Natural killer cell (primary cell): ENCODE data around the gene SPCS3. TPM values are rescaled to one million over a fixed set of nuclear protein-coding genes. Genes with fewer than 3 reads are reported as not detected.

ENCODE experiments used
- ATAC-seq, 3 donors: fragments of 150-1000 bp in 2 of 3; fragments of 200-7000 bp in 1 of 3; cut with Tn5 transposase; 1 replicate in 1 of 3; 2 replicates in 2 of 3; pipeline ENCODE4 v1.10.0; 2021; ENCODE audit warnings: mild to moderate bottlenecking in 2 of 3, moderate library complexity in 2 of 3
- DNase-seq, 2 donors: peaks; one replicate each; pipeline versions ENCODE4 v3.0.0 to v3.0.0-alpha.2; 2013 to 2021; ENCODE audit warnings: mixed read lengths in 1 of 2
- H3K27ac ChIP-seq: one replicate; pipeline ENCODE4 v1.5.1; 2013; ENCODE audit warnings: mild to moderate bottlenecking, low read length
- H3K27me3 ChIP-seq: one replicate; pipeline ENCODE4 v1.6.1; 2013; ENCODE audit warnings: low read length; ENCODE audit not compliant: control insufficient read depth, insufficient read depth
- H3K36me3 ChIP-seq: one replicate; pipeline ENCODE4 v1.6.1; 2013; ENCODE audit warnings: low read length; ENCODE audit not compliant: control insufficient read depth, insufficient read depth
- H3K4me1 ChIP-seq: one replicate; pipeline ENCODE4 v1.6.1; 2013; ENCODE audit warnings: low read length; ENCODE audit not compliant: control insufficient read depth, insufficient read depth
- H3K4me3 ChIP-seq: one replicate; pipeline ENCODE4 v1.5.1; 2013; ENCODE audit warnings: low read length
- H3K9me3 ChIP-seq: one replicate; pipeline ENCODE4 v1.6.1; 2013; ENCODE audit warnings: low read length; ENCODE audit not compliant: control insufficient read depth, insufficient read depth
- H3K27ac Mint-ChIP-seq, 2 donors: one replicate each; pipeline ENCODE4 v1.8.0; 2022; ENCODE audit warnings: mild to moderate bottlenecking in 2 of 2, mixed read lengths in 2 of 2, moderate library complexity in 1 of 2
- H3K27me3 Mint-ChIP-seq, 2 donors: one replicate each; pipeline ENCODE4 v1.8.0; 2022; ENCODE audit warnings: low read depth in 2 of 2, mixed read lengths in 2 of 2
- H3K36me3 Mint-ChIP-seq: one replicate; pipeline ENCODE4 v1.8.0; 2022; ENCODE audit warnings: mixed read lengths
- H3K4me1 Mint-ChIP-seq, 2 donors: one replicate each; pipeline ENCODE4 v1.8.0; 2022; ENCODE audit warnings: mixed read lengths in 2 of 2
- H3K4me3 Mint-ChIP-seq: one replicate; pipeline ENCODE4 v1.8.0; 2022; ENCODE audit warnings: mild to moderate bottlenecking, moderate library complexity, mixed read lengths
- H3K9me3 Mint-ChIP-seq, 2 donors: one replicate each; pipeline ENCODE4 v1.8.0; 2022; ENCODE audit warnings: mixed read lengths in 2 of 2
- WGBS: methylation state at CpG from one replicate; pipeline ENCODE4 v1.1.7; 2013; ENCODE audit warnings: missing lambda C conversion rate; ENCODE audit not compliant: insufficient coverage; 5-methylcytosine and 5-hydroxymethylcytosine counted together
- intact Hi-C: fragments of 100-400 bp; cut with micrococcal nuclease; formaldehyde crosslinking; loops from one replicate; pipeline ENCODE4 v1.14.2; 2022
- total RNA-seq, 4 donors: library from RNA; stranded (reverse); fragments of 120-200 nt in 1 of 4; gene quantifications; one replicate each; pipeline versions ENCODE4 v1.2.3 to v1.2.4, GENCODE V29; 2013 to 2022
- TF ChIP-seq, protein P1 (sequence below): fragments of 200-600 bp; IDR thresholded peaks from one replicate; pipeline ENCODE4 v1.8.0; 2022; ENCODE audit warnings: antibody characterized with exemption

SPCS3 gene
- total RNA-seq, 3 donors from 2014 or later (not counting 1 experiment from before 2014, with no cell fraction given), result 157 to 204 (median 171) TPM

GRCh38 chr4:176313596-176314336 is 6.0 kb upstream of the SPCS3 start:
- ATAC-seq, result no peak
- Mint-ChIP-seq H3K27ac (no peak overlapping the region), H3K4me3 (no peak overlapping the region), H3K4me1 (peaks cover 5 to 6% of the 10 kb centered on the region in 2 donors), H3K36me3 (no peaks in the 10 kb centered on the region), H3K9me3 (no peaks in the 10 kb centered on the region), H3K27me3 (peaks cover 2 to 6% of the 10 kb centered on the region in 2 donors)
- DNase-seq, result no peak
- WGBS, result 94% methylated on average over 7 of the region's 7 CpGs
- Histone ChIP-seq H3K4me3 (no peak overlapping the region), H3K9me3 (no peaks in the 10 kb centered on the region), H3K27ac (no peak overlapping the region), H3K4me1 (no peaks in the 10 kb centered on the region), H3K36me3 (no peaks in the 10 kb centered on the region), H3K27me3 (peaks cover 2% of the 10 kb centered on the region)
- TF ChIP-seq, protein P1, sequence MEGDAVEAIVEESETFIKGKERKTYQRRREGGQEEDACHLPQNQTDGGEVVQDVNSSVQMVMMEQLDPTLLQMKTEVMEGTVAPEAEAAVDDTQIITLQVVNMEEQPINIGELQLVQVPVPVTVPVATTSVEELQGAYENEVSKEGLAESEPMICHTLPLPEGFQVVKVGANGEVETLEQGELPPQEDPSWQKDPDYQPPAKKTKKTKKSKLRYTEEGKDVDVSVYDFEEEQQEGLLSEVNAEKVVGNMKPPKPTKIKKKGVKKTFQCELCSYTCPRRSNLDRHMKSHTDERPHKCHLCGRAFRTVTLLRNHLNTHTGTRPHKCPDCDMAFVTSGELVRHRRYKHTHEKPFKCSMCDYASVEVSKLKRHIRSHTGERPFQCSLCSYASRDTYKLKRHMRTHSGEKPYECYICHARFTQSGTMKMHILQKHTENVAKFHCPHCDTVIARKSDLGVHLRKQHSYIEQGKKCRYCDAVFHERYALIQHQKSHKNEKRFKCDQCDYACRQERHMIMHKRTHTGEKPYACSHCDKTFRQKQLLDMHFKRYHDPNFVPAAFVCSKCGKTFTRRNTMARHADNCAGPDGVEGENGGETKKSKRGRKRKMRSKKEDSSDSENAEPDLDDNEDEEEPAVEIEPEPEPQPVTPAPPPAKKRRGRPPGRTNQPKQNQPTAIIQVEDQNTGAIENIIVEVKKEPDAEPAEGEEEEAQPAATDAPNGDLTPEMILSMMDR, result no peak
- intact Hi-C loops, result no loop called here

GRCh38 chr4:176319151-176319703 is 539 bp upstream of the SPCS3 start:
- H3K27me3 Mint-ChIP-seq, result no peaks in the 10 kb centered on the region

DNA sequence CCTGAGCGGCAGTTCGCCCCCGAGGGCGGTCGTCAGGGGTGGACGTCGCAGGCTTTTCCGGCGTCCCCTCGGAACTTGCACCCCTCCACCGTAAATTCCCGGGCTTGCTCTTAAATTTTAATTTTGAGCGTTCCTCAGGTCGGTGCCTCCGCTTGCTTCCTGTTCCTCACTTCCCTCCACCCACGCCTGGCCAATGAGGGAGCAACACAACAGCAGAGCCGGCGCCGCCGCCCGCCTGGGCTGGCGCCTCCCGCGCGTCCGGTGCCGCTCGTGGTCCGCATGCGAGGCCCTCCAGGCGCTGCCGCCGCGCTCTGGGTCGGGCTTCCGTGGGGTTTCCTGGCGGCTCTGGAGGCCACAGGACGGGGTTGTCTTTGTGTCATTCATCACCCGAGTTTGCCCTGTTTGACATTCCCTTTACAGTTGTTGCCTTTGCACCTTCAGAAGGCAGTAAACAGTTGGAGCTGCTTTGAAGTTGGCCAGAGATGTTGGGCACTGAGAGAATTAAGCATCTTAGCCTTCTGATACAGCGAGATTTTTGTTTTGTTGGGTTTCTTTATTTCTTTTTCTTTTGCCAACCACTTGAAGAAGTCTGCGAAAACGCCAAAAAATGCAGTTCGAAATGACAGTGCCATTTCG is 692 bp downstream of the SPCS3 start:
- H3K4me3 Mint-ChIP-seq, result peak overlapping the region; percentile 96
- peak overlapping the region; percentile 81 for H3K4me3 ChIP-seq
- WGBS, result under 1% methylated on average over 44 of the region's 44 CpGs
- H3K36me3 Mint-ChIP-seq, result no peaks in the 10 kb centered on the region
- H3K27ac Mint-ChIP-seq, result peak overlapping the region; percentile 94 to 98
- no peaks in the 10 kb centered on the region for H3K27me3 Mint-ChIP-seq
- no peaks in the 10 kb centered on the region for H3K9me3 ChIP-seq
- DNase-seq, result peak; percentile 83 to 93
- H3K4me1 ChIP-seq, result peaks cover 14% of the 10 kb centered on the region
- peak; percentile 72 to 87 (median 77) for ATAC-seq
- H3K36me3 ChIP-seq, result peaks cover 3% of the 10 kb centered on the region
- intact Hi-C loops, result loop anchor here (5.0 kb wide), 1 partner anchor 1122 kb away; the partner anchor contains the start of gene AGA
- H3K9me3 Mint-ChIP-seq, result no peaks in the 10 kb centered on the region
- no peaks in the 10 kb centered on the region for H3K27me3 ChIP-seq
- TF ChIP-seq, protein P1, result no peak
- peaks cover 50 to 56% of the 10 kb centered on the region in 2 donors for H3K4me1 Mint-ChIP-seq
- H3K27ac ChIP-seq, result peak overlapping the region; percentile 95

More at GRCh38 chr4:176319151-176319703, 539 bp upstream of the SPCS3 start:
- peak overlapping the region; percentile 56 for H3K27ac ChIP-seq
- H3K36me3 Mint-ChIP-seq, result no peaks in the 10 kb centered on the region
- H3K27me3 ChIP-seq, result no peaks in the 10 kb centered on the region
- no peak for DNase-seq
- no peaks in the 10 kb centered on the region for H3K9me3 ChIP-seq
- ATAC-seq, result no peak
- H3K4me1 Mint-ChIP-seq, result peaks cover 44 to 46% of the 10 kb centered on the region in 2 donors
- intact Hi-C loops, result loop anchor here (1.0 kb wide), 1 partner anchor 124 kb away; the partner anchor contains the start of gene SPATA4
- peaks cover 10% of the 10 kb centered on the region for H3K4me1 ChIP-seq
- TF ChIP-seq, protein P1, result no peak
- peak overlapping the region; percentile 94 to 98 for H3K27ac Mint-ChIP-seq
- H3K4me3 Mint-ChIP-seq, result peak overlapping the region; percentile 93
- peaks cover 3% of the 10 kb centered on the region for H3K36me3 ChIP-seq
- WGBS, result 11% methylated on average over 7 of the region's 13 CpGs
- peak overlapping the region; percentile 39 for H3K4me3 ChIP-seq
- no peaks in the 10 kb centered on the region for H3K9me3 Mint-ChIP-seq
